HG02798 (cell line): ENCODE data around the gene B4GAT1.
"Not testable (repeated sequence)": the region's sequence is repeated elsewhere in the genome, so short reads cannot be mapped to it uniquely, and the experiment has no call there.

Experiments
- ATAC-seq: cut with Tn5 transposase; IDR thresholded peaks from one replicate; pipeline ENCODE4 v1.9.1; 2021; ENCODE audit warnings: mild to moderate bottlenecking; ENCODE audit not compliant: unreplicated experiment, poor library complexity

The B4GAT1 gene

GRCh38 chr11:66326261-66327111, 20.9 kb downstream of the B4GAT1 start:
- no peak for ATAC-seq

- ATAC-seq: no peak
Measured at GRCh38 chr11:66325263-66325671, 22.2 kb downstream of the B4GAT1 start.

- no peak for ATAC-seq
Measured at GRCh38 chr11:66324664-66325063, 22.8 kb downstream of the B4GAT1 start.

- ATAC-seq: no peak
Measured at GRCh38 chr11:66323684-66324083, 23.7 kb downstream of the B4GAT1 start.

GRCh38 chr11:66322732-66323427, 24.5 kb downstream of the B4GAT1 start:
- no peak for ATAC-seq

- no peak for ATAC-seq
Measured at GRCh38 chr11:66321606-66322005, 25.8 kb downstream of the B4GAT1 start.

GRCh38 chr11:66320748-66321147, 26.7 kb downstream of the B4GAT1 start:
- not testable (repeated sequence) for ATAC-seq

- ATAC-seq: not testable (repeated sequence)
Measured at GRCh38 chr11:66320289-66320688, 27.1 kb downstream of the B4GAT1 start.

- ATAC-seq: no peak
Measured at GRCh38 chr11:66318600-66318970, 28.8 kb downstream of the B4GAT1 start.

GRCh38 chr11:66317723-66318599, 29.5 kb downstream of the B4GAT1 start:
- ATAC-seq: no peak

GRCh38 chr11:66317322-66317722, 30.1 kb downstream of the B4GAT1 start:
- no peak for ATAC-seq

- no peak for ATAC-seq
Measured at GRCh38 chr11:66316849-66317251, 30.6 kb downstream of the B4GAT1 start, which contains the start of gene CD248. Gene CD248 (minus strand): TSS chr11:66317044. CDS start chr11:66317027, 17 bp downstream.

- ATAC-seq: no peak
Measured at GRCh38 chr11:66315921-66316811, 31.3 kb downstream of the B4GAT1 start.

GRCh38 chr11:66315498-66315885, 31.9 kb downstream of the B4GAT1 start:
- ATAC-seq: no peak

GRCh38 chr11:66314561-66315497, 32.6 kb downstream of the B4GAT1 start:
- ATAC-seq: no peak

- ATAC-seq: no peak
Measured at GRCh38 chr11:66314186-66314501, 33.3 kb downstream of the B4GAT1 start.

GRCh38 chr11:66313321-66314185, 33.9 kb downstream of the B4GAT1 start:
- ATAC-seq: no peak
